ENCODE data around the gene GSE1. TPM values are rescaled to one million over a fixed set of nuclear protein-coding genes. Genes with fewer than 3 reads are reported as not detected.

Gene GSE1
- 19.9 and 30.5 TPM in 2 replicates for total RNA-seq

- DNase-seq (ENCODE audit: extremely low read depth, low read depth, low spot score): no peak
These were observed at the start of gene GSE1 for GRCh38 chr16:85612801-85613603. TSS of gene GSE1 (plus strand) at chr16:85613322. CDS start at chr16:85613392, 70 bp downstream.

- DNase-seq (ENCODE audit: extremely low read depth, low read depth, low spot score): no peak
These were observed 49.4 kb upstream of the GSE1 start for GRCh38 chr16:85563515-85564276.

DNA sequence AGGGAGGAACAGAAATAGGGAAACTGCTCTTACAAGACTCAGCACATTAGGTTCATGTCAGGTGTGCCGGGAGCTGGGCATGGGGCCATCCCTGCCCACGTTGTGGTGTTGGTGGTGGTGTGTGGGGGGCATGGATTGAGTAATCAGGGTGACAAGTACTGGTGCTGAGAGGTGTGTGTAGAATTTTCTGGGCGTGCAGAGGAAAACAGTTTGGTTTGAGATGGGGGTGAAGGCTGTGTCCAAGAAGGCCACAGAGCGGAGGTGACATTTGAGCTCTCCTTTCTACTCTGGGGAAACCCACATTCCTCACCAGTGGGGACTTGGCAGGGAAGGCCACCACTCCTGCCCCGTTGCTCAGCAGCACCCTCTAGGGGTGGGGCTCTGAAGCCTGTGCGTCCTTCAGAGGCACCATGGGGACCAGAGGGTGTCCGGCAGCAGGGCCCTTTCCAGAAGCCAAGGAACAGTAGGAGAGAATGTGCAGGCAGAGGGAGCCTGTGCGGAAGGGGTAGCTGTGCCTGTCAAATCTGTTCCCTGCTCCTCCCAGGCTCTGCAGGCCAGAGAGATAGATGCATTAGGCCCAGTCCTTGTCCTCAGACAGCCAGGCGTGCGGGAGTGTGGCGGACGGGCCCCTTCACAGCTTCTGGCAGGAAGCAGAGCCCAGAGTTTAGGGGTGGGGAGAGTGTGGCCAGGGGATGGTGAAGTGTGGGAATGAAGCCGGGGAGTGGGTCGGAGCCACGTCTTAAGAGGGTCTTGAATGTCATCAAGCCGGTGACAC, 48.7 kb upstream of the GSE1 start:
- DNase-seq (ENCODE audit: extremely low read depth, low read depth, low spot score): no peak

DNA sequence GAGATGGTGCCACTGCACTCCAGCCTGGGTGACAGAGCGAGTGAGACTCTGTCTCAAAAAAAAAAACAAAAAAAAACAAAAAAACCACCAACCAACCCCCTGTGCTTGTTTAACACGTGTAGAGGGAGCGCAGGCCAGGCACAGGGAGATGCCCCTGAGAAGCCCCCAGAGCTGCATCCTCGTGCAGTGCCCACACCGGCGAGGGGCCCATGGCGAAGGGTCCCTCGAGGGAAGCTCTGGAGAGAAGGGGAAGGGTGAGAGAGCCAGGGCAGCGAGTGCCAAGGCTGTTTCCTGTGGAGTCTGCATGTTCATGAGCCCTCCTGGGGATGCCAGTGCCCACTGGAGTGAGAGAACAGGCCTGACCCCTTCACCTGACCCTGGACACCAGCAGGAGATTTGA, 47.8 kb upstream of the GSE1 start:
- no peak for DNase-seq (ENCODE audit: extremely low read depth, low read depth, low spot score)

DNA sequence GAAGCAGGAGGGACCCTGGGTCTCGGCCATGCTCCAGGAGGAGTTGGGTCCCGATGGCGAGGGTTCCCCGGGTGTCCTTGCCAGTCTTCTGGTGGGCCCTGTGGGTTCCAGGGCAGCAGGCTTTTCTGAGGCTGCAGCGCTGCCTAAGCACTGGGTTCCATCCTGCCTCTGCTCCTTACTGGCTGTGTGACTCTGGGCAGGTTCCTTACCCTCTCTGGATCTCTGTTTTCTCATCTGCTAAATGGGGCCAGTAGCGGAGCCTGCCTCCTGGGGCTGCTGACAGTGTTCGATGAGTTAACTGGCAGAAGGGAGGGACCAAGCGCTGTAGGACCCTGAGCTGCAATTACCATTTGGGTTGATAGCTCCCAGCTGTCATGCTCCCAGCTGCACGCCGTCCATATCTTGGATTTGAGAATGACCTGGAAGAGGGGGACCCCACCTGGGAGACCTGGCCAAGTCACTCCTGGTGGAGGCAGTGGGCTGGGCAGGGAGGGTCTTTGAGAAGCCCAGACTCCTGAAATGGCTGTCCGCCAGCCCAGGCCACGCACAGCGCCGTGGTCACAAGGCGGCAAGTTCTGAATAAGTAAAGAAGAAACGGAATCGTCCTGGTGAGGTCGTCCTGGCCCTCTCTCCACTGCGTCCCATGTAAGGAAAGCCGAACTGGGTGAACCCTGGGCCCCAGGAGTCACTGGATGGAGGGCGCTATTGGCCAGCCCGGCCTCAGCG, 47.2 kb upstream of the GSE1 start:
- no peak for DNase-seq (ENCODE audit: extremely low read depth, low read depth, low spot score)

DNA sequence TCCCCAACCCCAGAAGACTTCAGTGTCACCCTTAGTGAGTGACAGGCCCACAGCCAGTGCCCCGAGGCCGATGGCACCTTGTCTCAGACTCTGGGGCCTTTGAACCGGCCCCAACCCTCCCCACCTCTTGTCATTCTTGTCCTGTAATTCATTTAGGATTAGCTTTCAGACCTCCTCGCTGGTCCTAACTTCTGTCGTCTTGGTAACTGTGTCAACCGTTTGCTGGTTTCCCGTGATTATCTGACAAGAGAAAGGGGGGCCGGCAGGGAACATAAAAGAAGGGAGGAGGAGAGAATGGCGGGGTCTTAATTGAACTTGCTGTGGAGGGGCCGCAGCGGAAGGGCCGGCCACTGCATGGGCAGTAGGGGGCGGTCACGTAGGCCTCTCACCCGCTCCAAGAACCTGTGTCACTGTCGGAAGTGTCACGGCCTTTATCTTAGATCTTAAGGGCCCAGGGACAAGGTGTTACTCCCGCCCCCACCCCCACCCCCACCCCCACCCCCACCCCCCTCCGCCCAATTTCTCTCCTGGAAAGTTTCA, 46.5 kb upstream of the GSE1 start:
- DNase-seq (ENCODE audit: extremely low read depth, low read depth, low spot score): no peak

DNA sequence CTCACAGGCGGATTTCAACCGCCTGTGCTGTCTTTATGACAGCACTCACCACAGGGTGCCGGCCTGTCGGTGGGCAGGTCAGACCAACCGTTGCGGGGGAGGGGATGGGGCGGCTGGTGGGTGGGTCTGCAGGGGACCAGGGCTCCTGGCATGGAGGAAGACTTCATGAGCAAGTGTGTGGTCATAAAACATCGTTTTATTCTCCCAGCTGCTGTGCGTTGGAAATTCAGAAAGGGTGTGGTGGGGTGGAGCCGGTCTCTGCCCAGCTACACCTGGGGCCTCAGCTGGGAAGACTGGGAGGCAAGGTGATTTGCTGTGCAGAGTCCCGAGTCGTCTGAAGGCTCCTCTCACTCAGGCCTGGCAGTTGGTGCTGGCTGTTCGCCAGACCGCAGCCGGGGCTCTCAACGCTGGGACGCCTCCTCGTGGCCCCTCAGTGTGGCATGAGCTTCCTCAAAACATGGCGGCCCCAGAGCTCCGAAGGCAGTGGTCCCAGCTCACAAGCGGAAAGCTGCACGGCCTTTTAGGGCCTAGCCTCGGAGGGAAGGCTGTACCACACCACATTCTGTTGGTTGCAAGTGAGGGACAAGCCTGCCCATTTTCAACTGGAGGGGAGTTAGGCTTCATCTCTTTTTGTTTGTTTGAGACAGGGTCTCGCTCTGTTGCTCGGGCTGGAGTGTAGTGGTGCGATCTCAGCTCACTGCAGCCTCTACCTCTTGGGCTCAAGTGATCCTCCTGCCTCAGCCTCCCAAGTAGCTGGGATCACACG, 45.8 kb upstream of the GSE1 start:
- DNase-seq (ENCODE audit: extremely low read depth, low read depth, low spot score): no peak

GRCh38 chr16:85567935-85568334, 45.2 kb upstream of the GSE1 start:
- DNase-seq (ENCODE audit: extremely low read depth, low read depth, low spot score): no peak

DNA sequence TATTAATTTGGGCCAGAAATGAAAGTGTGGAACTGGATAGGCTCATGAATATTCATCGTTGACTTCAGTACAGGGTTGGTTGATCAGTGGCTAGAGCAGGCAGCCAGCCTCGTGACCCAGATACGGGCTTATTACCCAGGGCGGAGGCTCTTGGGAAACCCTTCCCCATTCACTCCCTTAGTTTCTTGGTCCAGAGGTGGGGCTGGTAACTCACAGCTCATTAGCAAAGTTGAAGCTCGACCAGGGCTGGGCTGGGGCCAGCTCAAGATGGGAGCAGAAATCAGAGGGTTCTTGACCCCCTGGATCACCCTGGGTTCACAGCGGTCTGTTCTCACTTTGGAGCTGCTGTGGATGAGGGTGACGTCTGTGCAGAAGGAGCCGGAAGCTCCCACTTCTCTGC, 44.6 kb upstream of the GSE1 start:
- no peak for DNase-seq (ENCODE audit: extremely low read depth, low read depth, low spot score)

GRCh38 chr16:85569039-85569614, 44.0 kb upstream of the GSE1 start:
- no peak for DNase-seq (ENCODE audit: extremely low read depth, low read depth, low spot score)

DNA sequence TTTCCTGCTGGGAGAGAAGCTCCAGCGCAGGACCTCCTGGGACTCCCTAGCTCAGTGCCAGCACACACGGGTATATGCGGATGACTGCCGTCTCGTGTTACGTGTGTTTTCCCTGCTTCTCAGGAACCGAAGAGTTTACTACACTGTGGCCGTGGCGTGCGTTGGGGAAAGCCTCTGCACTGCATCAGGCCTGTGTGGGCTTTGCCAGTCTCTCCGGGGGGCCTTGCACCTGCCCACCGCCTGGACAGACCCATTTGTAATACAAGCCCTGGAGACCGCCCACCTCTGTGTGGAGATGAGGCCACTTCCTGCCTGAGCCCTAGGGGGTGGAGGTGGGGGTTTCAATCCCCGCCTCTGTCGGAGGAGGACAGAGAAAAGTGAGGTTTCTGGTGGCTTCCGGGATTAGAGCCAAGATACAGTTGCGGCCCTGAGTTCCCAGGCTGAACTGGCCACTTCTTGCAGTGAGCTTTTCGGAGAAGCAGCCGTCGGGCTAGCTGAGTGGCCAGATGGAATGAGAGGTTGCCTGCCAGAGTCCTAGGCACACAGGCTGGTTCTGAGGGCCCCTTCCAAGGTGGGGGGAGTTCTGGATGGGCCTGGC, 43.4 kb upstream of the GSE1 start:
- DNase-seq (ENCODE audit: extremely low read depth, low read depth, low spot score): no peak

DNA sequence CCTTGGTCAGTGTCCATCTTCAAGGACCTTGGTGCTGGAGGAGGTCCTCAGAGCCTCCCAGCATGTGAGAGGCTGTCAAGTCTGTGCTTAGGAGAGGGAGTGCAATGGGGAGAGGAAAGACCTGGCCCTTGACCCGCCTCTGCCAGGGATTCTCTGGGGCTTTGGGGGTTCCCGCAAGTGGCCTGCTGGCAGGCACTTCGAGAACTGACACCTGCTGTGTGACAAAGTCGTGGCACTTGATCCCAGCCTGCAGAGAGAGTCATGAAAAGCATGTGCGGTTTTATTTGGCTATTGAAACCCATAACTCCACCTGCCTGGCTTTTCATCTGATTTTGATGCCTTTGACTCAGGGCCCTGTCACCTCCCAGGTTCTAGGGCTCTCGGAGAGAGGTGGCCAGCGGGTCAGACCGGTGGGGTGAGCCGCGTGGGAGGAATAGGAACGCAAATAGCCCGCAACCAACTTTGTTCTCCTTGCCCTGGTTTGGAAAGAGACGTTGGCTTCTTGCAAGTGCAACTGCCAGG, 42.8 kb upstream of the GSE1 start:
- DNase-seq (ENCODE audit: extremely low read depth, low read depth, low spot score): no peak

DNA sequence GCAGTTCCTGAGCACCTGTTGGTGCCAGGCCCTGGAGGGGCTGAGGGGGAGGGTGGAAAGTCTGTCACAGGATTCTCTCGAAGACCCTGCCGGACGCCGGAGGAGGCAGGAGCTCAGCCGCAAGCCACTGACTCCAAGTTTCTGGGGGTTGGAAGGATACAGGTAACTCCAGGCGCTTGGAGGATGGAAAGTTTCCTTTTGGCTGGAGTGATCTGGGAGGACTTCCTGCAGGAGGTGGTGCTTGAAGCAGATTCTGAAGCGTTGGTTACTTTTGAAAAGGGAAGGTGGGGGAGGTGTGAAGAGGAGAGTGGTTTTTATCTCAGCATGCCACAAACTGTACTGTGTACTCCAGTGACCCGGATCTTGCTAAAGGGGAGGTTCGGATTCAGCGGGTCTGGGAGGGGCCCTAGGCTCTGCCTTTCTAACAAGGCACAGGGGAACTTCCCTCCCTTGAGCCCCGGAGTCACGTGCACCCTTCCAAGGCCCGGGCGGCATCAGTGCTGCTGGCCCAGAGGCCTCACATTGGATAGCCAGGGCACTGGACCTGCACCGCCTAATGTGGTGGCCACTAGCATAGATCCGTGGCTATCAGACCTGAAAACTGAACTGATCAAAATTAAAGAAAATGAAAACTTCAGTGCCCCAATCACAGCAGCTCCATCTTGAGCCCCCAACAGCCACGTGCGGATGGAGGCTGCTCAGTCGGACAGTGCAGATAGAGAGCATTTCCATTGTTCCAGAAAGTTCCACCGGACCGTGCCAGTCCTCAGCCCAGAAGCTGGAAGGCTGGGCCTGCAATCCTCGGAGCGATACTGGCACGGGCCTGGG, 42.2 kb upstream of the GSE1 start:
- DNase-seq (ENCODE audit: extremely low read depth, low read depth, low spot score): no peak

DNA sequence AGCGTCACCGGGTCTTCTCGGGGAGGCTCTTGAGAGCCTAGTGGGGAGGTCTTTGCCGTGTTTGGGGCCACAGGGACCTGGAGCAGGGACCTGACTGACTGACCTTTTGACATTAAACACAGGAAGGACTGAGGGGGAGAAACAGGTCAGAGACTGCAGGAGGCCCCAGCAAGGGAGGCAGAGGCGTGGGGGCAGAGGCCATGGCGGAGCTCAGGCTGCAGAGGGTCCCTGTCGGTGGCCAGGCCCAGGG, 41.6 kb upstream of the GSE1 start:
- no peak for DNase-seq (ENCODE audit: extremely low read depth, low read depth, low spot score)

DNA sequence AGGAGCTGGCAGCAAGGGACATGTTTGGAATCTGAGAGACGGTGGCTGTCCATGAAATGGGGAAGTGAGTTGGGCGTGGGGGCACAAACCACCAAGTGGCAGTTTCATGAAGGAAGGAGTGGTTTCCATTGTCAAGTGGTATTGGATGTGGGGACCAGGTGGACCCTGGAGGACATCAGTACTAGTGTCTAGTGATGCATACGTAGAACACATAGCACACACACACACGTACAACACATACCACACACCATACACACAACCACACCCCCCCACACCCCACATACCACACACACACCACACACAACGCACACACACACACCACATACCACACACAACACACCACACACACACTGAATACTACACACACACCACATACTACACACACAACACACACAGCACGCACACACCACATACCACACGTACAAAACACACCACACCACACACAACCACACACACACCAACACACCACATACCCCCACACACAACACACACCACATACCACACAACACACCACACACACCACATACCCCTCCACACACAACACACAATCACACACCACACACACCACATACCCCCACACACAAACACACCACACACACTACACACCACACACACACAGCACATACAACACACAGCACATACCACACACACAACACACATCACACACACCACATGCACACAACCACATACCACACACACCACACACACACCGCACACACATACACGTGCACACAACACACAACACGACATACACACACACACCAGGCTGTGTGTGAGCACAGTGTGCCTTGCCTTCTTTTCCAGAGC, 41.1 kb upstream of the GSE1 start:
- no peak for DNase-seq (ENCODE audit: extremely low read depth, low read depth, low spot score)

DNA sequence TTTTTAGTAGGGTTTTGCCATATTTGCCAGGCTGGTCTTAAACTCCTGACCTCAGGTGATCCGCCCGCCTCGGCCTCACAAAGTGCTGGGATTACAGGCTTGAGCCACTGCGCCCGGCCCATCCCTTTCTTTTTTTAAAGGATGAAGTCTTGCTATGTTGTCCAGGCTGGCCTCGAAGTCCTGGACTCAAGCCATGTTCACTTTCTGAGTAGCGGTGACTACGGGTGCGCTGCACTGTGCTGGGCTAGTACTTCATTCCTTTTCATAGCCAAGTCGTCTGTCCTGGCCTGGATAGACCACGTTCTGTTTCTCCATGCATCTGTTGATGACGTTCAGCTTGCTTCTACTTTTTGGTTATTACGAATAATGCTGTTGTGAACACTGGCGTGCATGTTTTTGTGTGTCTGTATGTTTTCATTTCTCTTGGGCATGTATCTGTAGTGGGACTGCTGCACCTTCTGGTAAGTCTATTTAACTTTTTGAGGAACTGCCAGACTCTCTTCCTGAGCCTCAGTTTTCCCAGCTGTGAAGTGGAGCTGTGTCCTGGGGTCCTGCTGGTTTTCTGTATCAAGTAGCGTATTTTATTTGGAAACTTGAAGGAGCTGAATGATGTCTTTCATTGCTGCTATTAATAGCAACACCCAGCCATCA, 40.0 kb upstream of the GSE1 start:
- no peak for DNase-seq (ENCODE audit: extremely low read depth, low read depth, low spot score)

All from glomerular endothelial cell (primary cell).